ENCODE measurements around the gene UBE2J1.

UBE2J1 gene

GRCh38 chr6:89364586-89364985, 12.1 kb upstream of the UBE2J1 start:
- no peak for DNase-seq (ENCODE audit: low spot score)

- DNase-seq (ENCODE audit: low spot score), result no peak
These were observed 8.6 kb upstream of the UBE2J1 start for GRCh38 chr6:89361171-89361570.

GRCh38 chr6:89360415-89360999, 8.0 kb upstream of the UBE2J1 start:
- peak; percentile 22 for DNase-seq (ENCODE audit: low spot score)

- no peak for DNase-seq (ENCODE audit: low spot score)
These were observed 7.0 kb upstream of the UBE2J1 start for GRCh38 chr6:89359561-89359960.

GRCh38 chr6:89357390-89357789, 4.9 kb upstream of the UBE2J1 start:
- peak; percentile 15 for DNase-seq (ENCODE audit: low spot score)

- DNase-seq (ENCODE audit: low spot score), result no peak
These were observed 4.2 kb upstream of the UBE2J1 start for GRCh38 chr6:89356642-89357170.

- no peak for DNase-seq (ENCODE audit: low spot score)
These were observed 3.1 kb upstream of the UBE2J1 start for GRCh38 chr6:89355511-89356194.

GRCh38 chr6:89353702-89354392, 1.3 kb upstream of the UBE2J1 start:
- no peak for DNase-seq (ENCODE audit: low spot score)

GRCh38 chr6:89353118-89353556, 615 bp upstream of the UBE2J1 start:
- DNase-seq (ENCODE audit: low spot score), result no peak

- DNase-seq (ENCODE audit: low spot score), result no peak
These were observed 748 bp downstream of the UBE2J1 start for GRCh38 chr6:89351671-89352277.

GRCh38 chr6:89350281-89350966, 2.1 kb downstream of the UBE2J1 start:
- DNase-seq (ENCODE audit: low spot score), result peak; percentile 18

- DNase-seq (ENCODE audit: low spot score), result no peak
These were observed 4.2 kb downstream of the UBE2J1 start for GRCh38 chr6:89348372-89348771.

- DNase-seq (ENCODE audit: low spot score), result no peak
These were observed 4.7 kb downstream of the UBE2J1 start for GRCh38 chr6:89347825-89348224.

- DNase-seq (ENCODE audit: low spot score), result no peak
These were observed 6.1 kb downstream of the UBE2J1 start for GRCh38 chr6:89346433-89346832.

GRCh38 chr6:89339565-89339964, 13.0 kb downstream of the UBE2J1 start:
- no peak for DNase-seq (ENCODE audit: low spot score)

GRCh38 chr6:89335164-89335563, 17.4 kb downstream of the UBE2J1 start:
- no peak for DNase-seq (ENCODE audit: low spot score)

GRCh38 chr6:89330910-89331309, 21.6 kb downstream of the UBE2J1 start:
- no peak for DNase-seq (ENCODE audit: low spot score)

- DNase-seq (ENCODE audit: low spot score), result no peak
These were observed 23.5 kb downstream of the UBE2J1 start for GRCh38 chr6:89328976-89329375.

GRCh38 chr6:89324304-89324703, 28.2 kb downstream of the UBE2J1 start:
- no peak for DNase-seq (ENCODE audit: low spot score)

GRCh38 chr6:89323511-89323971, 29.0 kb downstream of the UBE2J1 start:
- no peak for DNase-seq (ENCODE audit: low spot score)

- DNase-seq (ENCODE audit: low spot score), result no peak
These were observed 31.2 kb downstream of the UBE2J1 start for GRCh38 chr6:89321131-89321970.
